Measurements from ENCODE around the gene MYO5C.

DNA sequence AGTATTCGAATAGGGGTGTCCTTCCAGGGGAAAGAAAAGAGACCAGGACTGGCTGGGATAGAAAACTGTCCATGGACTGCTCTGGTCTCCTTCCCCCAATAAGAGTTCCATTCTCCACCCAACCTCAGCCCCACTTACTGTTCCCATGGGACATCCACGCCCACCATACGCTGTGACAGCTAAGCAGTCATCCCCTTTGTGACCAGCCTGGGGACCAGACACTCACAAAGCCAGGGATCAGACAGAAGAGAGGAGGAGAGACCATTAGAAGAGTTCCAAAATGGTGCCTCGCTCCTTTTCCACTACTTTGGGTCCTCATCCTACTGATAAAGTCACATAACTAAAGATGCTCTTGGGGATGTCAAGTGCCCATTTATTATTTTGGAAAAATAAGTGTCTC is 76.8 kb downstream of the MYO5C start:
- no peak for TF ChIP-seq CTCF (IDR thresholded peaks at IDR 0.05; ENCODE audit: low read depth, low read length)
- TF ChIP-seq EZH2phosphoT487 (IDR thresholded peaks at IDR 0.05; ENCODE audit: low read depth): no peak

Measured in OCI-LY3 (cell line).